GM06990 (cell line): ENCODE data around the gene EXOSC9.

ENCODE experiments used
- DNase-seq: peaks from one replicate; pipeline ENCODE4 v3.0.0-alpha.2; 2011; ENCODE audit not compliant: insufficient read length; ENCODE audit errors: extremely low read depth
- H3K27me3 ChIP-seq: replicated peaks from 2 replicates; pipeline ENCODE4 v1.6.0; 2011; ENCODE audit warnings: low read length; ENCODE audit not compliant: control insufficient read depth, insufficient read depth
- H3K36me3 ChIP-seq: 2 replicates; pipeline ENCODE4 v1.5.1; 2011; ENCODE audit warnings: low read length; ENCODE audit not compliant: control insufficient read depth, insufficient read depth
- H3K4me3 ChIP-seq: replicated peaks from 2 replicates; pipeline ENCODE4 v1.5.1; 2011; ENCODE audit warnings: low read depth, mild to moderate bottlenecking, control low read depth, low read length
- CTCF ChIP-seq: IDR thresholded peaks from 2 replicates; pipeline ENCODE4 v1.5.1; 2011; ENCODE audit warnings: low read length, control low read depth, mild to moderate bottlenecking, inconsistent platforms; ENCODE audit not compliant: insufficient read depth, poor library complexity, severe bottlenecking

EXOSC9 gene

GRCh38 chr4:121806411-121806810 lies 5.3 kb downstream of the EXOSC9 start:
- H3K36me3 ChIP-seq, result peaks cover 6% of the 10 kb centered on the region
- TF ChIP-seq CTCF, result no peak
- no peak for DNase-seq
- no peaks in the 10 kb centered on the region for H3K27me3 ChIP-seq
- no peak overlapping the region for H3K4me3 ChIP-seq

GRCh38 chr4:121811122-121811521 lies 10.0 kb downstream of the EXOSC9 start:
- no peak for TF ChIP-seq CTCF
- Histone ChIP-seq H3K4me3 (no peak overlapping the region), H3K36me3 (peaks cover 5% of the 10 kb centered on the region), H3K27me3 (no peaks in the 10 kb centered on the region)
- no peak for DNase-seq

GRCh38 chr4:121814756-121815155 lies 13.6 kb downstream of the EXOSC9 start:
- Histone ChIP-seq H3K4me3 (no peak overlapping the region), H3K27me3 (no peaks in the 10 kb centered on the region), H3K36me3 (peaks cover 3% of the 10 kb centered on the region)
- TF ChIP-seq CTCF, result no peak
- DNase-seq, result no peak

GRCh38 chr4:121817006-121817405 lies 15.9 kb downstream of the EXOSC9 start:
- Histone ChIP-seq H3K36me3 (peaks cover 3% of the 10 kb centered on the region), H3K4me3 (no peak overlapping the region), H3K27me3 (no peaks in the 10 kb centered on the region)
- no peak for TF ChIP-seq CTCF
- no peak for DNase-seq

- Histone ChIP-seq H3K27me3 (no peaks in the 10 kb centered on the region), H3K36me3 (peaks cover 3% of the 10 kb centered on the region), H3K4me3 (no peak overlapping the region)
- no peak for TF ChIP-seq CTCF
- DNase-seq, result no peak
These were observed 16.6 kb downstream of the EXOSC9 start for GRCh38 chr4:121817701-121818100.

- Histone ChIP-seq H3K4me3 (no peak overlapping the region), H3K27me3 (no peaks in the 10 kb centered on the region), H3K36me3 (peaks cover 3% of the 10 kb centered on the region)
- DNase-seq, result no peak
- TF ChIP-seq CTCF, result no peak
These were observed 17.1 kb downstream of the EXOSC9 start for GRCh38 chr4:121818215-121818614.
